Transverse colon (tissue), 4 donors: ENCODE measurements around the gene CREB5. TPM values are rescaled to one million over a fixed set of nuclear protein-coding genes. Genes with fewer than 3 reads are reported as not detected.

Source experiments
- DNase-seq: peaks from one replicate; pipeline ENCODE4 v3.0.0-alpha.2; 2019
- H3K27ac ChIP-seq, 4 donors: fragments of 200-600 bp; sonication (generic); 2 replicates each; pipeline ENCODE4 v1.5.1; 2016 to 2018; ENCODE audit warnings: inconsistent platforms in 4 of 4
- H3K27me3 ChIP-seq: fragments of 200-600 bp; sonication (generic); 2 replicates; pipeline ENCODE4 v1.5.1; 2017; ENCODE audit warnings: inconsistent platforms
- H3K36me3 ChIP-seq, 4 donors: fragments of 200-600 bp; sonication (generic); 2 replicates each; pipeline ENCODE4 v1.5.1; 2017 to 2019; ENCODE audit warnings: inconsistent platforms in 4 of 4
- H3K4me1 ChIP-seq, 4 donors: fragments of 200-600 bp; sonication (generic); 2 replicates each; pipeline ENCODE4 v1.5.1; 2017 to 2020; ENCODE audit warnings: inconsistent platforms in 4 of 4
- H3K4me3 ChIP-seq, 4 donors: fragments of 200-600 bp; sonication (generic); 1 replicate in 1 of 4; 2 replicates in 3 of 4; pipeline versions ENCODE4 v1.5.1 to v1.6.1; 2017 to 2019; ENCODE audit warnings: inconsistent platforms in 4 of 4
- H3K9me3 ChIP-seq, 2 donors: fragments of 200-600 bp; sonication (generic); 2 replicates each; pipeline ENCODE4 v1.5.1; 2017 to 2019; ENCODE audit warnings: inconsistent platforms in 2 of 2
- EP300 ChIP-seq: sonication (generic); formaldehyde crosslinking; IDR thresholded peaks from one replicate; pipeline ENCODE4 v1.6.1; 2017; ENCODE audit warnings: antibody characterized with exemption, low read depth
- POLR2A ChIP-seq: fragments of 450-650 bp; IDR thresholded peaks from one replicate; pipeline ENCODE4 v1.6.1; 2016; ENCODE audit warnings: antibody characterized with exemption, mild to moderate bottlenecking, moderate library complexity
- POLR2AphosphoS5 ChIP-seq, 3 donors: sonication (generic); formaldehyde crosslinking; IDR thresholded peaks; one replicate each; pipeline ENCODE4 v1.6.1; 2016; ENCODE audit warnings: antibody characterized with exemption in 3 of 3
- WGBS, 2 donors: methylation state at CpG; one replicate each; pipeline ENCODE4 v1.1.5; 2018; ENCODE audit warnings: low coverage in 1 of 2; 5-methylcytosine and 5-hydroxymethylcytosine counted together
- in situ Hi-C, 4 donors: fragments of 200-750 bp; cut with MboI; loops; one replicate each; pipeline versions ENCODE4 v1.15.0 to v1.15.1; 2017; ENCODE audit warnings: low sequenced_read_pairs in 3 of 4, low pct_ligation_motif_present in 1 of 4, low pct_unique_long_range_greater_than_20kb in 1 of 4
- intact Hi-C: fragments of 100-400 bp; cut with DNase I; formaldehyde crosslinking; loops from one replicate; pipeline ENCODE4 v1.15.1; 2023; ENCODE audit warnings: low total_unique reads
- total RNA-seq, 4 donors: library from RNA; depleted of rRNA; stranded (reverse); fragments of >200 nt; gene quantifications; one replicate each; pipeline ENCODE4 v1.1.0, GENCODE V29; 2016
- TF ChIP-seq, protein P1 (sequence below), 5 experiments: fragments of 200-600 bp in 3 of 5; fragments of 450-650 bp in 2 of 5; sonication (generic) in 3 of 5; IDR thresholded peaks; 1 replicate in 2 of 5; 2 replicates in 3 of 5; pipeline ENCODE4 v1.5.1; 2016 to 2017; ENCODE audit warnings: antibody characterized with exemption in 5 of 5, inconsistent platforms in 3 of 5, mild to moderate bottlenecking in 2 of 5, moderate library complexity in 1 of 5

The CREB5 gene
- total RNA-seq, 4 donors from 2014 or later, result 3.0 to 12.2 (median 7.0) TPM

DNA sequence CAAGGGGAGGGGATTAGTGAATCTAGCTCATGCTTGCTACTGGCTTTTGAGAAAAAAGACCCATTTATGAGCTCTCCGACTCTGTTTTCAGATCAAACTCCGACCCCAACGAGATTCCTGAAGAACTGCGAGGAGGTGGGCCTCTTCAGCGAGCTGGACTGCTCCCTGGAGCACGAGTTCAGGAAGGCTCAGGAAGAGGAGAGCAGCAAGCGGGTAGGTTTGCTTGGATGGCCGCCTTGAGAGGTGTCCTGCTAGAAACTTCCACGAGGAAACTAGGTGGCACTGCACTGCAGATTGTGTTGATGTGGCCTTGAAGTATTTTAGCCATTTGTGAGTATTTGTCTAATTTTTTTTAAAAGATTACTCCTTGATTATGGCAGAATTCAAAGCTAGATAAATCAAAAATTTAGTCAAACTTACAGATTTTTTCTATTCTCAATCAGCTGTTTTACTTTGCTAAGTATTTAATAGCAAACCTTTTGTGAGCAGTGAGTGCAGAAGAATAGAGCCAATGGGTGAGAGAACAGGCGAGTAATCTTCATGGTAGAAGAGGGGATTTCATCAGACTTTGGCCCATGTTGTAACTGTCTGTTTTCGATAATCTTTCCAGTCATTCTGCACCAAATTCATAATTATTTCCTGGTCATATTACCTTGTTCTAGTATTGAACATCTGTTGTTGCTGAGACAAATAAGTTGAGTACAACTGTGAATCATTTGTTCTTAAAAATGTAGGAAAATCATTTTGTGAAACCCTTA, 95.4 kb downstream of the CREB5 start:
- H3K9me3 ChIP-seq, result no peaks in the 10 kb centered on the region
- in situ Hi-C loops (no loop called here), intact Hi-C loops (no loop called here)
- TF ChIP-seq EP300, result no peak
- TF ChIP-seq, protein P1, sequence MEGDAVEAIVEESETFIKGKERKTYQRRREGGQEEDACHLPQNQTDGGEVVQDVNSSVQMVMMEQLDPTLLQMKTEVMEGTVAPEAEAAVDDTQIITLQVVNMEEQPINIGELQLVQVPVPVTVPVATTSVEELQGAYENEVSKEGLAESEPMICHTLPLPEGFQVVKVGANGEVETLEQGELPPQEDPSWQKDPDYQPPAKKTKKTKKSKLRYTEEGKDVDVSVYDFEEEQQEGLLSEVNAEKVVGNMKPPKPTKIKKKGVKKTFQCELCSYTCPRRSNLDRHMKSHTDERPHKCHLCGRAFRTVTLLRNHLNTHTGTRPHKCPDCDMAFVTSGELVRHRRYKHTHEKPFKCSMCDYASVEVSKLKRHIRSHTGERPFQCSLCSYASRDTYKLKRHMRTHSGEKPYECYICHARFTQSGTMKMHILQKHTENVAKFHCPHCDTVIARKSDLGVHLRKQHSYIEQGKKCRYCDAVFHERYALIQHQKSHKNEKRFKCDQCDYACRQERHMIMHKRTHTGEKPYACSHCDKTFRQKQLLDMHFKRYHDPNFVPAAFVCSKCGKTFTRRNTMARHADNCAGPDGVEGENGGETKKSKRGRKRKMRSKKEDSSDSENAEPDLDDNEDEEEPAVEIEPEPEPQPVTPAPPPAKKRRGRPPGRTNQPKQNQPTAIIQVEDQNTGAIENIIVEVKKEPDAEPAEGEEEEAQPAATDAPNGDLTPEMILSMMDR (IDR thresholded peaks at IDR 0.05), result no peak
- no peak for TF ChIP-seq POLR2AphosphoS5 (IDR thresholded peaks at IDR 0.05)
- no peak for TF ChIP-seq POLR2A
- WGBS, 2 donors, result 69 to 87% methylated on average over 3 to 11 of the region's 11 CpGs
- peaks cover 4% of the 10 kb centered on the region for H3K27me3 ChIP-seq
- H3K27ac ChIP-seq, result no peak overlapping the region
- no peaks in the 10 kb centered on the region for H3K36me3 ChIP-seq
- H3K4me3 ChIP-seq, result no peak overlapping the region
- DNase-seq, result no peak
- H3K4me1 ChIP-seq, result no peaks in the 10 kb centered on the region

DNA sequence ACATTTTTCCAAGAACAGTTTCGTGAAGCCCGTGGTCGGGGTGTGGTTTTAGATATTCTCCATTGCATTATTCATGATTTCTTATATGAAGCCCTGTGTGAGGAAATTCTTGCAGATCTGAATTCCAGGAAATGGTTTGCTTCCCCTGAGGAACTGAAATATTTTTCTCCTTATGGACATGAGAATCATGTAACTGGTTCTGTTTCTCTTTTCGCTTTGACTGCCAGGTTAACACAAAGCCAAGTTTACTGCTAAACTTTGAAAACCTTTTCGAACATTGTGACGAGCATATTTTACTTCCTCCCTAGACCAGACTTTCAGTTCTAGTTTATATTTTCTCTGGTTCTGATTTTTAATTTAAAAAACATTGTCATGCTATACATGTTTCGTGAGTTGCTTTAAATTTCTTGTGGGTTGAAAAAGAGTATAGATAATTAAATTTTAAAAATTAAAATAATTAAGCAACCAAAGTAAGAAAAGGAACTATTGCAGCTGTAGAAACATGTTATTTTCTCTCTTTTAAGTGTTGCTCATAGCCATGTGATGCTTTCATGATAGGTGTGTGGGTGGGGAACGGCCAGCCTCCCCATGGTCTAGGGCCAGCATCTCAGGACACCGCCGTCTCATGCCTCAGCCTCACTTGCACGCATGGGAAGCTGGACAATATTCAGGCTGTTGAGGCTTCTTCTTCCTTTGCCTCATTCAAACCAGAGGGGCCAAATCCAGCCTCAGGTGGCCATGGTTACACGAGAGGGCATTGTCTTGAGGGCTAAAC, 97.1 kb downstream of the CREB5 start:
- no peaks in the 10 kb centered on the region for H3K4me1 ChIP-seq
- in situ Hi-C loops (no loop called here), intact Hi-C loops (no loop called here)
- TF ChIP-seq, protein P1 (IDR thresholded peaks at IDR 0.05), result no peak
- TF ChIP-seq POLR2AphosphoS5 (IDR thresholded peaks at IDR 0.05) (no peak), POLR2A (no peak), EP300 (no peak)
- H3K9me3 ChIP-seq, result no peaks in the 10 kb centered on the region
- DNase-seq, result no peak
- H3K27me3 ChIP-seq, result peaks cover 4% of the 10 kb centered on the region
- 51 to 61% methylated on average over 7 to 12 of the region's 12 CpGs for WGBS, 2 donors
- H3K27ac ChIP-seq, result no peak overlapping the region
- H3K36me3 ChIP-seq, result no peaks in the 10 kb centered on the region
- no peak overlapping the region for H3K4me3 ChIP-seq

DNA sequence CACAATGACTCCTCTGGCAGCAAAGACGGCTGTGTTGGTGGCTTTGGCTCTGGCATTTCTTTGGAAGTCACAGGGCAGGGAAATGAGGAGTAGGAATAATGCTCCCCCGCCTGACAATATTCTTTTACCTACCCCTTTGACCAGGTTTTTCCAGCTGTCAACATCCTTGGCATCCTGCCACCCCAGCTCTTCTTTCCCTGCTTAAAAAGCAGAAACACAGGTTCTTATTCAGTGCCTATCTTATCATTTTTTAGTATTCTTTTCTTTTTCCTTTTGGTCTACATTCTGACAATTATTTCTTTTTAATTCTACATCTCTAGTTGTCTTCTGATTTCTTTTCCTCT, 97.7 kb downstream of the CREB5 start:
- Histone ChIP-seq H3K36me3 (no peaks in the 10 kb centered on the region), H3K27ac (no peak overlapping the region), H3K27me3 (peaks cover 4% of the 10 kb centered on the region), H3K4me1 (no peaks in the 10 kb centered on the region), H3K9me3 (no peaks in the 10 kb centered on the region), H3K4me3 (no peak overlapping the region)
- TF ChIP-seq POLR2A, result no peak
- TF ChIP-seq, protein P1 (IDR thresholded peaks at IDR 0.05), result no peak
- TF ChIP-seq POLR2AphosphoS5 (IDR thresholded peaks at IDR 0.05), result no peak
- no peak for TF ChIP-seq EP300
- DNase-seq, result no peak
- in situ Hi-C loops, result no loop called here
- 57 to 64% methylated on average over 1 to 2 of the region's 2 CpGs for WGBS, 2 donors
- intact Hi-C loops, result no loop called here

DNA sequence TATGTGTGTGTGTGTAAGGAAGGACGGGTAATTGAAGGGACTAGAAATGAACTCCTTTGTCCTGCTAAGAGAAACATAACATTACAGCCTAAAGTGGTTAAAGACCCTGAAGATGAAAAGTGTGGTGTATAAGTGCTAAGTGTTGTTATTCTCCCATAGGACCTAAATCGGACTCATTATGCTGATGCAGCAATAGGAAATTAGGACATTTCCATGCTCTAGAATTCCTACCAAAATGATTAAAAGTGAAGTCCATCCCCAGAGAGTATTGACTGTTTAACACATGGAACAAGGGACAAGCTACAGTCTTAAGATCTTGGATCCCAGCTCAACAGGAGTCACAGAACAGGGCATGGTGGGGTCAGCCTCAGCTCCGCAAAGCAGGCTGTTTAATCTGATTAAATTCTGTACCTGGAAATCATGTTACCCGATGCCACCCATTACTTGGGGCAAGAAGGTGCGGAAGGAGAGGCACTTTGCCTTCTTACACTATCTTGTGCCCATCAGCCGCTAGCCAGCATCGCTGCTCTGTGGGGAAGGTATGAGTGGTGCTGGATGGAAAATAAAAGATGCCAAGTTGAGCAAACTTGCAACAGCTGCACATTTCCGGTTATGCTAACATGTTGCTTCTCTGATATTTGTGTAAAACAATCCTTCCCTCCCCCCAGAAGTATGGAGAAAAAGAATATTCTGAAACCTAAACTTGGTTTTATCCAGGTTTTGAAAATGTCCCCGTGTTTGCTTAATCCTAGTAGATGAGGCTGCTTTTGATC, 100.5 kb downstream of the CREB5 start:
- no peak for DNase-seq
- intact Hi-C loops, result no loop called here
- H3K9me3 ChIP-seq, result no peaks in the 10 kb centered on the region
- no peaks in the 10 kb centered on the region for H3K4me1 ChIP-seq
- peaks cover 4% of the 10 kb centered on the region for H3K27me3 ChIP-seq
- in situ Hi-C loops, result no loop called here
- 72 to 80% methylated on average over 9 of the region's 9 CpGs for WGBS, 2 donors
- no peaks in the 10 kb centered on the region for H3K36me3 ChIP-seq
- no peak overlapping the region for H3K4me3 ChIP-seq
- TF ChIP-seq EP300 (no peak), POLR2AphosphoS5 (IDR thresholded peaks at IDR 0.05) (no peak), POLR2A (no peak)
- TF ChIP-seq, protein P1 (IDR thresholded peaks at IDR 0.05), result no peak
- H3K27ac ChIP-seq, result no peak overlapping the region
